ENCODE measurements around the gene MYH16. TPM values are rescaled to one million over a fixed set of nuclear protein-coding genes. Genes with fewer than 3 reads are reported as not detected.

MYH16 gene
- total RNA-seq, 1 donor from 2014 or later: not detected

GRCh38 chr7:99311702-99312101, 39.1 kb downstream of the MYH16 start:
- Mint-ChIP-seq H3K4me3 (ENCODE audit: unreplicated experiment) (no peak overlapping the region), H3K27ac (ENCODE audit: unreplicated experiment) (no peak overlapping the region), H3K4me1 (ENCODE audit: unreplicated experiment) (no peaks in the 10 kb centered on the region), H3K36me3 (ENCODE audit: low read depth, unreplicated experiment) (peaks cover 4% of the 10 kb centered on the region), H3K9me3 (ENCODE audit: unreplicated experiment) (no peaks in the 10 kb centered on the region), H3K27me3 (ENCODE audit: unreplicated experiment) (no peaks in the 10 kb centered on the region)
- DNase-seq (ENCODE audit: low spot score): no peak
- no peak for TF ChIP-seq CTCF (IDR thresholded peaks at IDR 0.05; ENCODE audit: unreplicated experiment)

GRCh38 chr7:99312316-99313203, 39.9 kb downstream of the MYH16 start:
- Mint-ChIP-seq H3K4me3 (ENCODE audit: unreplicated experiment) (no peak overlapping the region), H3K27ac (ENCODE audit: unreplicated experiment) (no peak overlapping the region), H3K4me1 (ENCODE audit: unreplicated experiment) (no peaks in the 10 kb centered on the region), H3K27me3 (ENCODE audit: unreplicated experiment) (no peaks in the 10 kb centered on the region), H3K9me3 (ENCODE audit: unreplicated experiment) (no peaks in the 10 kb centered on the region), H3K36me3 (ENCODE audit: low read depth, unreplicated experiment) (peaks cover 4% of the 10 kb centered on the region)
- peak; percentile 80 for DNase-seq (ENCODE audit: low spot score)
- peak; percentile 93 for TF ChIP-seq CTCF (IDR thresholded peaks at IDR 0.05; ENCODE audit: unreplicated experiment)

GRCh38 chr7:99313204-99313573, 40.5 kb downstream of the MYH16 start:
- H3K4me1 Mint-ChIP-seq (ENCODE audit: unreplicated experiment): no peaks in the 10 kb centered on the region
- H3K9me3 Mint-ChIP-seq (ENCODE audit: unreplicated experiment): no peaks in the 10 kb centered on the region
- no peak overlapping the region for H3K27ac Mint-ChIP-seq (ENCODE audit: unreplicated experiment)
- DNase-seq (ENCODE audit: low spot score): no peak
- no peak overlapping the region for H3K4me3 Mint-ChIP-seq (ENCODE audit: unreplicated experiment)
- H3K27me3 Mint-ChIP-seq (ENCODE audit: unreplicated experiment): no peaks in the 10 kb centered on the region
- H3K36me3 Mint-ChIP-seq (ENCODE audit: low read depth, unreplicated experiment): peaks cover 4% of the 10 kb centered on the region
- no peak for TF ChIP-seq CTCF (IDR thresholded peaks at IDR 0.05; ENCODE audit: unreplicated experiment)

- no peaks in the 10 kb centered on the region for H3K27me3 Mint-ChIP-seq (ENCODE audit: unreplicated experiment)
Observed at GRCh38 chr7:99314504-99314903, 41.9 kb downstream of the MYH16 start.

More at GRCh38 chr7:99314504-99314903, 41.9 kb downstream of the MYH16 start:
- Mint-ChIP-seq H3K9me3 (ENCODE audit: unreplicated experiment) (no peaks in the 10 kb centered on the region), H3K4me1 (ENCODE audit: unreplicated experiment) (no peaks in the 10 kb centered on the region), H3K36me3 (ENCODE audit: low read depth, unreplicated experiment) (peaks cover 4% of the 10 kb centered on the region), H3K27ac (ENCODE audit: unreplicated experiment) (peak overlapping the region; percentile 27), H3K4me3 (ENCODE audit: unreplicated experiment) (no peak overlapping the region)
- no peak for TF ChIP-seq CTCF (IDR thresholded peaks at IDR 0.05; ENCODE audit: unreplicated experiment)
- no peak for DNase-seq (ENCODE audit: low spot score)

Data from endothelial cell (in vitro differentiated cells).